ENCODE measurements around the gene PIK3CD. TPM values are rescaled to one million over a fixed set of nuclear protein-coding genes. Genes with fewer than 3 reads are reported as not detected.
A peak's percentile ranks its signal among the peaks of the same experiment; 100 is the strongest.

The PIK3CD gene
- total and polyA plus RNA-seq, 2 experiments from 2014 or later: 6.6 to 32.1 TPM

- Histone ChIP-seq H3K4me1 (ENCODE audit: insufficient read depth) (peaks cover 22% of the 10 kb centered on the region), H3K79me2 (replicated peaks; ENCODE audit: insufficient read depth) (no peaks in the 10 kb centered on the region), H4K20me1 (replicated peaks; ENCODE audit: insufficient read depth) (no peaks in the 10 kb centered on the region), H3K4me2 (no peak overlapping the region), H3K27me3 (ENCODE audit: insufficient read depth) (no peaks in the 10 kb centered on the region), H3K4me3 (no peak overlapping the region), H3F3A (replicated peaks; ENCODE audit: low read depth) (peaks cover 6% of the 10 kb centered on the region; the same call in 1 of the 2 replicates), H3K36me3 (ENCODE audit: insufficient read depth) (no peaks in the 10 kb centered on the region), H3K9me2 (ENCODE audit: insufficient read depth) (no peaks in the 10 kb centered on the region), H3K27ac (ENCODE audit: low read depth) (peak overlapping the region; percentile 81; the same call in 1 of the 2 replicates), H2AFZ (no peak overlapping the region)
- Mint-ChIP-seq H3K27ac (peak overlapping the region; percentile 94), H3K4me3 (peak overlapping the region; percentile 30; the same call in 2 of the 3 replicates), H3K27me3 (ENCODE audit: insufficient read depth, low read depth, poor library complexity) (peaks cover 16% of the 10 kb centered on the region), H3K4me1 (peaks cover 32% of the 10 kb centered on the region), H3K9me3 (peaks cover 3% of the 10 kb centered on the region; the same call in 1 of the 3 replicates), H3K36me3 (ENCODE audit: low read depth) (peaks cover 17% of the 10 kb centered on the region; the same call in 2 of the 3 replicates)
- DNase-seq (ENCODE audit: low spot score): no peak
- ATAC-seq: no peak
- TF ChIP-seq ZNF331 (CRISPR knock-in tag; IDR thresholded peaks at IDR 0.05; ENCODE audit: low read depth): no peak
- TF ChIP-seq REST (IDR thresholded peaks at IDR 0.05; ENCODE audit: unreplicated experiment): no peak
- no peak for TF ChIP-seq CTCF (conservative IDR thresholded peaks at IDR 0.05; ENCODE audit: low read depth in 2 of 2)
- no peak for TF ChIP-seq NANOG (IDR thresholded peaks at IDR 0.05; ENCODE audit: borderline replicate concordance)
- no peak for TF ChIP-seq ZNF462 (CRISPR knock-in tag; IDR thresholded peaks at IDR 0.05)
- TF ChIP-seq STAT1 (IDR thresholded peaks at IDR 0.05; ENCODE audit: unreplicated experiment): no peak
- TF ChIP-seq POLR2AphosphoS5 (IDR thresholded peaks at IDR 0.05; ENCODE audit: low read depth): no peak
- TF ChIP-seq ETS1 (IDR thresholded peaks at IDR 0.05): no peak
- no peak for TF ChIP-seq EZH2phosphoT487 (IDR thresholded peaks at IDR 0.05; ENCODE audit: unreplicated experiment)
- no peak for TF ChIP-seq JUNB (IDR thresholded peaks at IDR 0.05; ENCODE audit: unreplicated experiment)
- TF ChIP-seq ZNF114 (CRISPR knock-in tag; IDR thresholded peaks at IDR 0.05): no peak
- no peak for TF ChIP-seq CREB1 (CRISPR knock-in tag; IDR thresholded peaks at IDR 0.05; ENCODE audit: low read depth)
- TF ChIP-seq EZH2 (IDR thresholded peaks at IDR 0.05; ENCODE audit: low read depth, unreplicated experiment): no peak
Measured at GRCh38 chr1:9718006-9718680, 66.6 kb downstream of the PIK3CD start.
